Bronchial epithelial cell (primary cell): ENCODE measurements around the gene TIMP2. TPM values are rescaled to one million over a fixed set of nuclear protein-coding genes. Genes with fewer than 3 reads are reported as not detected.
"Not testable (repeated sequence)": the region's sequence is repeated elsewhere in the genome, so short reads cannot be mapped to it uniquely, and the experiment has no call there.

Source experiments
- DNase-seq: peaks from one replicate; pipeline ENCODE4 v3.0.0-alpha.2; 2010; ENCODE audit warnings: low read depth
- FAIRE-seq: peaks from 2 replicates; lab custom pipeline; 2011; peaks lifted over from hg19 to GRCh38; lab: Jason Lieb, UNC
- H3K27me3 ChIP-seq: 2 replicates; pipeline ENCODE4 v1.5.1; 2011; ENCODE audit warnings: low read length; ENCODE audit not compliant: control insufficient read depth, insufficient read depth
- H3K36me3 ChIP-seq: 2 replicates; pipeline ENCODE4 v1.5.1; 2011; ENCODE audit warnings: low read length; ENCODE audit not compliant: control insufficient read depth, insufficient read depth
- H3K4me3 ChIP-seq: 2 replicates; pipeline ENCODE4 v1.5.1; 2011; ENCODE audit warnings: mild to moderate bottlenecking, low read depth, low read length, control low read depth
- CTCF ChIP-seq: IDR thresholded peaks from 2 replicates; pipeline ENCODE4 v1.5.1; 2011; ENCODE audit warnings: mild to moderate bottlenecking, moderate library complexity, low read length, control low read depth, inconsistent platforms; ENCODE audit not compliant: insufficient read depth, severe bottlenecking
- total RNA-seq: library from RNA; depleted of rRNA; stranded (reverse); fragments of >200 nt; gene quantifications from 2 replicates; pipeline ENCODE4 v1.2.1, GENCODE V29; 2014

Gene TIMP2
- total RNA-seq, 1 donor from 2014 or later: 2.1 TPM

- Histone ChIP-seq H3K36me3 (no peaks in the 10 kb centered on the region), H3K27me3 (no peaks in the 10 kb centered on the region), H3K4me3 (no peak overlapping the region)
- no peak for DNase-seq
- no peak for TF ChIP-seq CTCF
- no peak for FAIRE-seq
Measured at GRCh38 chr17:78946631-78947030, 21.4 kb upstream of the TIMP2 start.

- Histone ChIP-seq H3K4me3 (no peak overlapping the region), H3K27me3 (no peaks in the 10 kb centered on the region), H3K36me3 (no peaks in the 10 kb centered on the region)
- no peak for TF ChIP-seq CTCF
- no peak for DNase-seq
- no peak for FAIRE-seq
Measured at GRCh38 chr17:78946131-78946530, 20.9 kb upstream of the TIMP2 start.

GRCh38 chr17:78945455-78945854, 20.3 kb upstream of the TIMP2 start:
- not testable (repeated sequence) for DNase-seq, H3K27me3 ChIP-seq, H3K4me3 ChIP-seq, H3K36me3 ChIP-seq, FAIRE-seq

GRCh38 chr17:78944956-78945355, 19.8 kb upstream of the TIMP2 start:
- no peaks in the 10 kb centered on the region for H3K36me3 ChIP-seq
- no peak overlapping the region for H3K4me3 ChIP-seq
- no peak for TF ChIP-seq CTCF
- no peaks in the 10 kb centered on the region for H3K27me3 ChIP-seq
- FAIRE-seq (no peak), DNase-seq (no peak)

- H3K27me3 ChIP-seq: no peaks in the 10 kb centered on the region
- TF ChIP-seq CTCF: no peak
- DNase-seq: no peak
- no peak for FAIRE-seq
- no peaks in the 10 kb centered on the region for H3K36me3 ChIP-seq
- H3K4me3 ChIP-seq: no peak overlapping the region
Measured at GRCh38 chr17:78944026-78944425, 18.8 kb upstream of the TIMP2 start.

GRCh38 chr17:78940708-78941107, 15.5 kb upstream of the TIMP2 start:
- Histone ChIP-seq H3K36me3 (no peaks in the 10 kb centered on the region), H3K27me3 (no peaks in the 10 kb centered on the region), H3K4me3 (no peak overlapping the region)
- no peak for TF ChIP-seq CTCF
- DNase-seq (no peak), FAIRE-seq (no peak)
